IMR-90 (cell line): ENCODE data around the gene ERGIC1. TPM values are rescaled to one million over a fixed set of nuclear protein-coding genes. Genes with fewer than 3 reads are reported as not detected.

Source experiments
- ATAC-seq: fragments of 200-7000 bp; cut with Tn5 transposase; 2 replicates; pipeline ENCODE4 v1.9.1; 2020; ENCODE audit warnings: low read depth, mild to moderate bottlenecking, moderate library complexity
- BruUV-seq: library from RNA; stranded (reverse); fragments of 400-500 nt; replicated peaks from 2 replicates; lab custom pipeline; 2021; lab: Mats Ljungman, UMichigan
- CTCF ChIA-PET: fragments of 300-600 bp; formaldehyde crosslinking; extraction: SDS; loops from one replicate; lab custom pipeline; 2021; ENCODE audit warnings: antibody characterized with exemption; lab: Yijun Ruan, JAX
- POLR2A ChIA-PET: fragments of 300-600 bp; sonication (Branson Sonifier 250); formaldehyde crosslinking; loops from one replicate; lab custom pipeline; 2022; ENCODE audit warnings: antibody characterized with exemption; ENCODE audit not compliant: unreplicated experiment; lab: Charles Lee
- DNase-seq: peaks from one replicate; pipeline ENCODE4 v3.0.0; 2013
- H2AFZ ChIP-seq: replicated peaks from 2 replicates; pipeline ENCODE3; 2013; ENCODE audit warnings: low read length, mild to moderate bottlenecking; ENCODE audit not compliant: poor library complexity
- H2AK5ac ChIP-seq: 2 replicates; pipeline ENCODE4 v1.6.1; 2013; ENCODE audit warnings: low read depth, low read length, inconsistent platforms
- H2AK9ac ChIP-seq: replicated peaks from 2 replicates; pipeline ENCODE3; 2013; ENCODE audit warnings: mild to moderate bottlenecking, low read depth, low read length, moderate library complexity; ENCODE audit not compliant: poor library complexity
- H2BK120ac ChIP-seq: 2 replicates; pipeline ENCODE4 v1.6.1; 2013; ENCODE audit warnings: low read depth, low read length, inconsistent platforms
- H2BK15ac ChIP-seq: 3 replicates; pipeline ENCODE4 v1.6.1; 2013; ENCODE audit warnings: low read depth, low read length, inconsistent platforms
- H2BK20ac ChIP-seq: 2 replicates; pipeline ENCODE4 v1.6.1; 2013; ENCODE audit warnings: low read depth, mild to moderate bottlenecking, inconsistent platforms, low read length, moderate library complexity
- H2BK5ac ChIP-seq: 2 replicates; pipeline ENCODE4 v1.6.1; 2013; ENCODE audit warnings: mild to moderate bottlenecking, low read depth, low read length, inconsistent platforms; ENCODE audit not compliant: poor library complexity, severe bottlenecking
- H3K14ac ChIP-seq: replicated peaks from 2 replicates; pipeline ENCODE4 v1.6.1; 2013; ENCODE audit warnings: low read depth, low read length, inconsistent platforms
- H3K18ac ChIP-seq: 2 replicates; pipeline ENCODE4 v1.6.1; 2013; ENCODE audit warnings: low read depth, low read length, control low read depth
- H3K23ac ChIP-seq: 2 replicates; pipeline ENCODE4 v1.6.1; 2013; ENCODE audit warnings: low read depth, low read length, inconsistent platforms
- H3K27ac ChIP-seq: 2 replicates; pipeline ENCODE4 v1.5.1; 2013; ENCODE audit warnings: mild to moderate bottlenecking, control low read depth, low read length; ENCODE audit not compliant: insufficient read depth
- H3K27me3 ChIP-seq: 2 replicates; pipeline ENCODE4 v1.6.1; 2013; ENCODE audit warnings: low read length; ENCODE audit not compliant: control insufficient read depth, insufficient read depth
- H3K36me3 ChIP-seq: 2 replicates; pipeline ENCODE4 v1.6.1; 2013; ENCODE audit warnings: low read length, mixed read lengths; ENCODE audit not compliant: control insufficient read depth, insufficient read depth
- H3K4ac ChIP-seq: 2 replicates; pipeline ENCODE4 v1.6.1; 2013; ENCODE audit warnings: low read depth, low read length, inconsistent platforms
- H3K4me1 ChIP-seq: 2 replicates; pipeline ENCODE4 v1.6.1; 2013; ENCODE audit warnings: low read length, mixed read lengths; ENCODE audit not compliant: control insufficient read depth, insufficient read depth
- H3K4me2 ChIP-seq: 2 replicates; pipeline ENCODE4 v1.6.1; 2013; ENCODE audit warnings: low read depth, mild to moderate bottlenecking, control low read depth, low read length, moderate library complexity
- H3K4me3 ChIP-seq: 2 replicates; pipeline ENCODE4 v1.5.1; 2013; ENCODE audit warnings: low read depth, mild to moderate bottlenecking, control low read depth, low read length, moderate library complexity; ENCODE audit not compliant: insufficient read depth
- H3K56ac ChIP-seq: 2 replicates; pipeline ENCODE4 v1.6.1; 2013; ENCODE audit warnings: low read length, inconsistent platforms; ENCODE audit not compliant: insufficient read depth; ENCODE audit errors: extremely low read depth
- H3K79me1 ChIP-seq, 2 experiments: 2 replicates each; pipeline ENCODE4 v1.6.1; 2013; ENCODE audit warnings: low read length in 2 of 2, inconsistent platforms in 1 of 2, low read depth in 1 of 2
- H3K9ac ChIP-seq: 2 replicates; pipeline ENCODE4 v1.6.1; 2013; ENCODE audit warnings: low read depth, low read length, control low read depth
- H3K9me1 ChIP-seq: 2 replicates; pipeline ENCODE4 v1.6.1; 2013; ENCODE audit warnings: low read length, inconsistent platforms; ENCODE audit not compliant: insufficient read depth
- H3K9me3 ChIP-seq: 2 replicates; pipeline ENCODE4 v1.6.1; 2013; ENCODE audit warnings: low read length; ENCODE audit not compliant: control insufficient read depth, insufficient read depth
- H4K20me1 ChIP-seq: 2 replicates; pipeline ENCODE4 v1.6.1; 2013; ENCODE audit warnings: low read length, inconsistent platforms; ENCODE audit not compliant: insufficient read depth
- H4K5ac ChIP-seq: 2 replicates; pipeline ENCODE4 v1.6.1; 2013; ENCODE audit warnings: mild to moderate bottlenecking, low read depth, low read length, control low read depth
- H4K8ac ChIP-seq, 2 experiments: 2 replicates each; pipeline ENCODE4 v1.6.1; 2013; ENCODE audit warnings: low read depth in 2 of 2, low read length in 2 of 2, control low read depth in 1 of 2, inconsistent platforms in 1 of 2
- H4K91ac ChIP-seq: 2 replicates; pipeline ENCODE4 v1.6.1; 2013; ENCODE audit warnings: low read depth, low read length, inconsistent platforms; ENCODE audit not compliant: insufficient read depth
- BHLHE40 ChIP-seq: fragments of 150-350 bp; IDR thresholded peaks from 2 replicates; pipeline ENCODE4 v1.6.1; 2016; ENCODE audit warnings: mild to moderate bottlenecking, low read depth, low read length
- MAFK ChIP-seq: IDR thresholded peaks from 2 replicates; pipeline ENCODE4 v1.6.1; 2012; ENCODE audit warnings: low read depth, low read length, improper control_type of control experiment
- RAD21 ChIP-seq: IDR thresholded peaks from 2 replicates; pipeline ENCODE4 v1.6.1; 2012; ENCODE audit warnings: low read length, improper control_type of control experiment
- SMC3 ChIP-seq: fragments of 150-350 bp; IDR thresholded peaks from 2 replicates; pipeline ENCODE4 v1.6.1; 2016; ENCODE audit warnings: low read depth, mild to moderate bottlenecking, antibody characterized with exemption, low read length, moderate library complexity
- WGBS, 2 experiments: methylation state at CpG; one replicate each; pipeline versions ENCODE4 v1.1.5 to v1.1.7; 2013; ENCODE audit warnings: missing lambda C conversion rate in 2 of 2; ENCODE audit not compliant: insufficient read length in 1 of 2; ENCODE audit errors: extremely low coverage in 2 of 2; 5-methylcytosine and 5-hydroxymethylcytosine counted together
- dilution Hi-C: fragments of 300-500 bp; cut with HindIII; formaldehyde crosslinking; loops from one replicate; pipeline ENCODE4 v1.14.3; 2018; ENCODE audit warnings: low sequenced_read_pairs; ENCODE audit not compliant: unreplicated experiment
- in situ Hi-C: fragments of 300-500 bp; cut with MboI; formaldehyde crosslinking; loops from 3 replicates; pipeline ENCODE4 v1.14.3; 2019; ENCODE audit warnings: low sequenced_read_pairs, inconsistent platforms, mixed read lengths
- intact Hi-C: fragments of 100-400 bp; cut with micrococcal nuclease; formaldehyde crosslinking; loops from 2 replicates; pipeline ENCODE4 v1.10.0; 2022
- polyA plus RNA-seq, 3 experiments: library from polyadenylated mRNA; depleted of rRNA; stranded (reverse); fragments of >200 nt; gene quantifications; 2 replicates each; pipeline ENCODE4 v1.2.3, GENCODE V29; 2012; ENCODE audit warnings: low replicate concordance in 1 of 3
- total RNA-seq: library from RNA; depleted of rRNA; stranded (reverse); fragments of >200 nt; gene quantifications from 2 replicates; pipeline ENCODE4 v1.2.3, GENCODE V29; 2012

Gene ERGIC1
- total and polyA plus RNA-seq, 2 of the 4 experiments (the other 2 are of a cell fraction), result 134 to 192 TPM

- Histone ChIP-seq H3K4ac (peak overlapping the region; percentile 52), H3K27me3 (no peaks in the 10 kb centered on the region), H3K4me1 (peaks cover 53% of the 10 kb centered on the region), H4K5ac (peak overlapping the region; percentile 35; the same call in 1 of the 2 replicates), H2AFZ (no peak overlapping the region), H3K18ac (no peak overlapping the region), H2BK5ac (peak overlapping the region; percentile 39), H3K27ac (peak overlapping the region; percentile 33), H2BK20ac (peak overlapping the region; percentile 21; the same call in 1 of the 2 replicates), H2BK15ac (peak overlapping the region; percentile 52; the same call in 2 of the 3 replicates), H3K9me3 (no peaks in the 10 kb centered on the region), H3K79me1 (peaks cover 26 to 65% of the 10 kb centered on the region in 2 experiments; a peak in 3 of 4 replicates), H3K4me2 (no peak overlapping the region), H3K14ac (no peak overlapping the region), H3K9me1 (peaks cover 37% of the 10 kb centered on the region), H3K36me3 (0 out of 2 replicates have a peak, but pooled peaks cover 2% of the 10 kb centered on the region), H2AK9ac (no peak overlapping the region), H4K91ac (peak overlapping the region; percentile 55), H4K20me1 (peaks cover 9% of the 10 kb centered on the region; the same call in 1 of the 2 replicates), H3K56ac (no peak overlapping the region), H3K9ac (no peak overlapping the region), H3K4me3 (no peak overlapping the region), H2BK120ac (peak overlapping the region; percentile 35), H2AK5ac (peak overlapping the region; percentile 88), H3K23ac (peak overlapping the region; percentile 52; the same call in 1 of the 2 replicates), H4K8ac (peak overlapping the region in 1 of 2 experiments; percentile 30; a peak in 1 of 4 replicates)
- in situ Hi-C loops (loop anchor here (10.0 kb wide), 1 partner anchor 133 kb away; the partner anchor contains the start of gene DUSP1), intact Hi-C loops (loop anchor here (10.0 kb wide), 1 partner anchor 193 kb away; no protein-coding TSS in a partner anchor), dilution Hi-C loops (no loop called here)
- DNase-seq (no peak), ATAC-seq (no peak)
- TF ChIP-seq MAFK (no peak), BHLHE40 (no peak), RAD21 (no peak), SMC3 (no peak)
- ChIA-PET CTCF (no interaction called here), POLR2A (interaction anchor here (1.7 kb wide), 1 partner anchor 136 kb away, joined by 4 read pairs; no protein-coding TSS in a partner anchor)
- BruUV-seq, result no TSS peak
- no CpG with 5 or more reads among the region's 4 CpGs for WGBS, 2 experiments
These were observed 73.6 kb downstream of the ERGIC1 start for GRCh38 chr5:172907657-172908056.
